ENCODE results near the gene POMT2.
"Not testable (repeated sequence)": the region's sequence is repeated elsewhere in the genome, so short reads cannot be mapped to it uniquely, and the experiment has no call there.

DNA sequence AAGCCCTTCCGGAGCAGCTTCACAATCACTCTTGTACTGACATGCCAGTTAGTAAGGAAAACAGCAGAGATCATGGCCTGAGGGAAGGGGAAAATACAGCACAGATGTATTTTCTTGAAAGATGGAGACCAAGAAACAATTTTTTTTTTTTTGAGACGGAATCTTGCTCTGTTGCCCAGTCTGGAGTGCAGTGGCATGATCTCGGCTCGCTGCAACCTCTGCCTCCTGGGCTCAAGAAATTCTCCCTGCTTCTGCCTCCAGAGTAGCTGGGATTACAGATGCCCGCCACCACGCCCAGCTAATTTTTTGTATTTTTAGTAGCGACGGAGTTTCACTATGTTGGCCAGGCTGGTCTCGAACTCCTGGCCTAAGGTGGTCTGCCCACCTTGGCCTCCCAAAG, 16.6 kb upstream of the POMT2 start:
- TF ChIP-seq, protein P1, sequence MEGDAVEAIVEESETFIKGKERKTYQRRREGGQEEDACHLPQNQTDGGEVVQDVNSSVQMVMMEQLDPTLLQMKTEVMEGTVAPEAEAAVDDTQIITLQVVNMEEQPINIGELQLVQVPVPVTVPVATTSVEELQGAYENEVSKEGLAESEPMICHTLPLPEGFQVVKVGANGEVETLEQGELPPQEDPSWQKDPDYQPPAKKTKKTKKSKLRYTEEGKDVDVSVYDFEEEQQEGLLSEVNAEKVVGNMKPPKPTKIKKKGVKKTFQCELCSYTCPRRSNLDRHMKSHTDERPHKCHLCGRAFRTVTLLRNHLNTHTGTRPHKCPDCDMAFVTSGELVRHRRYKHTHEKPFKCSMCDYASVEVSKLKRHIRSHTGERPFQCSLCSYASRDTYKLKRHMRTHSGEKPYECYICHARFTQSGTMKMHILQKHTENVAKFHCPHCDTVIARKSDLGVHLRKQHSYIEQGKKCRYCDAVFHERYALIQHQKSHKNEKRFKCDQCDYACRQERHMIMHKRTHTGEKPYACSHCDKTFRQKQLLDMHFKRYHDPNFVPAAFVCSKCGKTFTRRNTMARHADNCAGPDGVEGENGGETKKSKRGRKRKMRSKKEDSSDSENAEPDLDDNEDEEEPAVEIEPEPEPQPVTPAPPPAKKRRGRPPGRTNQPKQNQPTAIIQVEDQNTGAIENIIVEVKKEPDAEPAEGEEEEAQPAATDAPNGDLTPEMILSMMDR (IDR thresholded peaks at IDR 0.05; ENCODE audit: low read length), result not testable (repeated sequence)
- not testable (repeated sequence) for TF ChIP-seq EZH2 (IDR thresholded peaks at IDR 0.05; ENCODE audit: borderline replicate concordance, low read length)
